Natural killer cell (primary cell): Measurements from ENCODE around the gene TCF4. TPM values are rescaled to one million over a fixed set of nuclear protein-coding genes. Genes with fewer than 3 reads are reported as not detected.

Experiments used
- ATAC-seq, 3 donors: fragments of 150-1000 bp in 2 of 3; fragments of 200-7000 bp in 1 of 3; cut with Tn5 transposase; 1 replicate in 1 of 3; 2 replicates in 2 of 3; pipeline ENCODE4 v1.10.0; 2021; ENCODE audit warnings: mild to moderate bottlenecking in 2 of 3, moderate library complexity in 2 of 3
- DNase-seq, 2 donors: peaks; one replicate each; pipeline versions ENCODE4 v3.0.0 to v3.0.0-alpha.2; 2013 to 2021; ENCODE audit warnings: mixed read lengths in 1 of 2
- H3K27ac ChIP-seq: one replicate; pipeline ENCODE4 v1.5.1; 2013; ENCODE audit warnings: mild to moderate bottlenecking, low read length
- H3K27me3 ChIP-seq: one replicate; pipeline ENCODE4 v1.6.1; 2013; ENCODE audit warnings: low read length; ENCODE audit not compliant: control insufficient read depth, insufficient read depth
- H3K36me3 ChIP-seq: one replicate; pipeline ENCODE4 v1.6.1; 2013; ENCODE audit warnings: low read length; ENCODE audit not compliant: control insufficient read depth, insufficient read depth
- H3K4me1 ChIP-seq: one replicate; pipeline ENCODE4 v1.6.1; 2013; ENCODE audit warnings: low read length; ENCODE audit not compliant: control insufficient read depth, insufficient read depth
- H3K4me3 ChIP-seq: one replicate; pipeline ENCODE4 v1.5.1; 2013; ENCODE audit warnings: low read length
- H3K9me3 ChIP-seq: one replicate; pipeline ENCODE4 v1.6.1; 2013; ENCODE audit warnings: low read length; ENCODE audit not compliant: control insufficient read depth, insufficient read depth
- H3K27ac Mint-ChIP-seq, 2 donors: one replicate each; pipeline ENCODE4 v1.8.0; 2022; ENCODE audit warnings: mild to moderate bottlenecking in 2 of 2, mixed read lengths in 2 of 2, moderate library complexity in 1 of 2
- H3K27me3 Mint-ChIP-seq, 2 donors: one replicate each; pipeline ENCODE4 v1.8.0; 2022; ENCODE audit warnings: low read depth in 2 of 2, mixed read lengths in 2 of 2
- H3K36me3 Mint-ChIP-seq: one replicate; pipeline ENCODE4 v1.8.0; 2022; ENCODE audit warnings: mixed read lengths
- H3K4me1 Mint-ChIP-seq, 2 donors: one replicate each; pipeline ENCODE4 v1.8.0; 2022; ENCODE audit warnings: mixed read lengths in 2 of 2
- H3K4me3 Mint-ChIP-seq: one replicate; pipeline ENCODE4 v1.8.0; 2022; ENCODE audit warnings: mild to moderate bottlenecking, moderate library complexity, mixed read lengths
- H3K9me3 Mint-ChIP-seq, 2 donors: one replicate each; pipeline ENCODE4 v1.8.0; 2022; ENCODE audit warnings: mixed read lengths in 2 of 2
- WGBS: methylation state at CpG from one replicate; pipeline ENCODE4 v1.1.7; 2013; ENCODE audit warnings: missing lambda C conversion rate; ENCODE audit not compliant: insufficient coverage; 5-methylcytosine and 5-hydroxymethylcytosine counted together
- intact Hi-C: fragments of 100-400 bp; cut with micrococcal nuclease; formaldehyde crosslinking; loops from one replicate; pipeline ENCODE4 v1.14.2; 2022
- total RNA-seq, 4 donors: library from RNA; stranded (reverse); fragments of 120-200 nt in 1 of 4; gene quantifications; one replicate each; pipeline versions ENCODE4 v1.2.3 to v1.2.4, GENCODE V29; 2013 to 2022
- TF ChIP-seq, protein P1 (sequence below): fragments of 200-600 bp; IDR thresholded peaks from one replicate; pipeline ENCODE4 v1.8.0; 2022; ENCODE audit warnings: antibody characterized with exemption

Gene TCF4
- total RNA-seq, 3 donors from 2014 or later (not counting 1 experiment from before 2014, with no cell fraction given) = 8.3 to 16.5 (median 9.0) TPM

DNA sequence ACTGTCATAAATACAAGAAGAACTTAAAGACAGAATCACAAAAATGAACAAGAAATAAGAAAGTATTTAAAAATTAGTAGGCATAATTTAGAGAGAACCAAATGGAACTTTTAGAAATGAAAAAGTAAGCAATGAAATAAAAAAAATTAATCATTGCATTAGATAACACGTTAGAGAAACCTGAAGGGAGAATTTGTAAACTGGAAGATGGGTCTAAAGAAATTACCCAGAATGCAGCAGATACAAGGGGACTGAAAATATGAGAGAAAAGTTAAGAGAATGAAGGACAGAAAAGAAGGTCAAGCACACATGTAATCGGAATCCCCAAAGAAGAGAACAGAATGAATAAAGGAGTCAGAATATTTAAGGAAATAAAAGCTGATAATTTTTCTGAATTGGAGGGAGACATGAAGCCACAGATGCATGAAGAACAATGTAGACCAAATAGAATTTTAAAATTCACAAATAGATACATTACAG is 21.5 kb downstream of the TCF4 start:
- no peaks in the 10 kb centered on the region for H3K4me1 Mint-ChIP-seq
- H3K4me3 Mint-ChIP-seq = no peak overlapping the region
- Histone ChIP-seq H3K9me3 (no peaks in the 10 kb centered on the region), H3K36me3 (no peaks in the 10 kb centered on the region), H3K27ac (no peak overlapping the region), H3K27me3 (no peaks in the 10 kb centered on the region), H3K4me3 (no peak overlapping the region), H3K4me1 (no peaks in the 10 kb centered on the region)
- ATAC-seq (no peak), DNase-seq (no peak)
- H3K9me3 Mint-ChIP-seq = no peaks in the 10 kb centered on the region
- no peaks in the 10 kb centered on the region for H3K27me3 Mint-ChIP-seq
- 90% methylated on average over 2 of the region's 2 CpGs for WGBS
- H3K27ac Mint-ChIP-seq = no peak overlapping the region
- TF ChIP-seq, protein P1, sequence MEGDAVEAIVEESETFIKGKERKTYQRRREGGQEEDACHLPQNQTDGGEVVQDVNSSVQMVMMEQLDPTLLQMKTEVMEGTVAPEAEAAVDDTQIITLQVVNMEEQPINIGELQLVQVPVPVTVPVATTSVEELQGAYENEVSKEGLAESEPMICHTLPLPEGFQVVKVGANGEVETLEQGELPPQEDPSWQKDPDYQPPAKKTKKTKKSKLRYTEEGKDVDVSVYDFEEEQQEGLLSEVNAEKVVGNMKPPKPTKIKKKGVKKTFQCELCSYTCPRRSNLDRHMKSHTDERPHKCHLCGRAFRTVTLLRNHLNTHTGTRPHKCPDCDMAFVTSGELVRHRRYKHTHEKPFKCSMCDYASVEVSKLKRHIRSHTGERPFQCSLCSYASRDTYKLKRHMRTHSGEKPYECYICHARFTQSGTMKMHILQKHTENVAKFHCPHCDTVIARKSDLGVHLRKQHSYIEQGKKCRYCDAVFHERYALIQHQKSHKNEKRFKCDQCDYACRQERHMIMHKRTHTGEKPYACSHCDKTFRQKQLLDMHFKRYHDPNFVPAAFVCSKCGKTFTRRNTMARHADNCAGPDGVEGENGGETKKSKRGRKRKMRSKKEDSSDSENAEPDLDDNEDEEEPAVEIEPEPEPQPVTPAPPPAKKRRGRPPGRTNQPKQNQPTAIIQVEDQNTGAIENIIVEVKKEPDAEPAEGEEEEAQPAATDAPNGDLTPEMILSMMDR = no peak
- intact Hi-C loops = no loop called here
- H3K36me3 Mint-ChIP-seq = no peaks in the 10 kb centered on the region

DNA sequence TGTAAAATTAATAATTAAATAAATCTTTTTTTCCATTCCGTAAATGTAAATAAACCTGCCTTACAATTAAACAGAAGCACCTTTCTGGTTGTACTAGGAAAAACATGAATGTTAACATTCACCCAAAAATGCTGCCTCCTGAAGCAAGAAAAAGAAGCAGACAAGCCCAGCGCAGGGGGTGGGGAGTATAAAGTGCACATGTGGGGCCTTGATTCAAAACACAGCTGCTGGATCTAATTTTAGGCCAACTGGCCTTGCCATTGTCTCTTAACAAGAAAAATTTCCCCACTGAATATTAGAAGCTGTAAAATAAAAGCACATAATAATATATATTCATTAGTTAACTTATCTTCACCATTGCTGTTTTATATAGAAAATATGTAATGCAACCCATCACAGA is 28.3 kb downstream of the TCF4 start:
- Mint-ChIP-seq H3K4me1 (no peaks in the 10 kb centered on the region), H3K9me3 (no peaks in the 10 kb centered on the region)

DNA sequence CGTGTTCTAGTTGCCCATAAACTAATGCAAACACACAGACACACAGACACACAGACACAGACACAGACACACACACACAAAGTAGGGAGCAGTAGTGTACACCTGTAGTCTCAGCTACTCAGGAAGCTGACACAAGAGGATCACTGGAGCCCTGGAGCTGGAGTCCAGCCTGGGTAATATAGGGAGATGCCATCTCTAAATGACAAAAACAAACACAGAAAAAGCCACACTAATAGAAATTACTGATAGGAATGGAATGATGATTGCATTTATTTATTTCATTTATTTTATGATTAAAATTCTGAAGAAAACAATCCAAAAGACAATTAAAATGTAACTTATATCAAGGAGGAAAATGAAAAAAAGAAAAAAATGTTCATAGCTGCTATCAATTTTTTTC is 30.8 kb downstream of the TCF4 start:
- H3K4me3 Mint-ChIP-seq = no peak overlapping the region
- Histone ChIP-seq H3K4me1 (no peaks in the 10 kb centered on the region), H3K36me3 (no peaks in the 10 kb centered on the region), H3K9me3 (no peaks in the 10 kb centered on the region), H3K4me3 (no peak overlapping the region), H3K27ac (no peak overlapping the region), H3K27me3 (no peaks in the 10 kb centered on the region)
- intact Hi-C loops = no loop called here
- no peaks in the 10 kb centered on the region for H3K9me3 Mint-ChIP-seq
- ATAC-seq (no peak), DNase-seq (no peak)
- 86% methylated on average over 1 of the region's 1 CpG for WGBS
- TF ChIP-seq, protein P1 = no peak
- H3K27me3 Mint-ChIP-seq = no peaks in the 10 kb centered on the region
- no peaks in the 10 kb centered on the region for H3K4me1 Mint-ChIP-seq
- no peak overlapping the region for H3K27ac Mint-ChIP-seq
- H3K36me3 Mint-ChIP-seq = no peaks in the 10 kb centered on the region

More for the DNA sequence above, 28.3 kb downstream of the TCF4 start:
- DNase-seq (no peak), ATAC-seq (no peak)
- H3K27me3 ChIP-seq = no peaks in the 10 kb centered on the region
- Mint-ChIP-seq H3K27me3 (no peaks in the 10 kb centered on the region), H3K4me3 (no peak overlapping the region), H3K36me3 (no peaks in the 10 kb centered on the region), H3K27ac (no peak overlapping the region)
- H3K4me3 ChIP-seq = no peak overlapping the region
- H3K36me3 ChIP-seq = no peaks in the 10 kb centered on the region
- WGBS = 83% methylated on average over 1 of the region's 2 CpGs
- H3K4me1 ChIP-seq = no peaks in the 10 kb centered on the region
- intact Hi-C loops = no loop called here
- no peak overlapping the region for H3K27ac ChIP-seq
- TF ChIP-seq, protein P1 = no peak
- no peaks in the 10 kb centered on the region for H3K9me3 ChIP-seq

DNA sequence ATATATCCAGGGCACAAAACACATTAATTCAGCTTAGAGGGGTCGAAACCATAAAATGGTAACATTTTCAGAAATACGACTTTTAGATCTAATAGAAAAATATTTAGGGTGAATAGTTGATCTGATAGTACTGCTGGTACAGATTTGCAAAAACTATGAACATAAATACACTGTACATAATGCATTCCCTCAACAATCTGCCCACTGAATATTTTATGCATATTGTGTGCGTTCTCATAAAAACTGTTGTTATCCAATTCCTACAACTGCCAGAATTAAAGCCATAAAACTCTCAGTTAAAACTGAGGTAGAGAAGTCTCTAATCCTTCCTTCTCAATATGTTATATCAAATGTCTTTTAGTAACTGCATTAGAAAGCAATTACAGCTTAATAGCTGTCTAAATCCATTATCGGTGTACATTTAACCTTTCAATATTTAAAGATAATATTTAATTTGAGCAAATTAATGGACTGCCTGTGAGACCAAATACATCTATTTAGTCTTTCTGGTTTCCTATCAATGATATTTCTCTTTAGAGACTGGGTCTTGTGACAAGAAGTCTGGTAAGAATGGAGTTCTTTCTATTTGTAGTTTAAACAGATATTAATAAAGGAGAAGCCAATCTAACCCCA is 32.5 kb downstream of the TCF4 start:
- no peaks in the 10 kb centered on the region for H3K4me1 ChIP-seq
- Mint-ChIP-seq H3K27ac (no peak overlapping the region), H3K27me3 (no peaks in the 10 kb centered on the region), H3K4me1 (no peaks in the 10 kb centered on the region), H3K4me3 (no peak overlapping the region), H3K36me3 (no peaks in the 10 kb centered on the region), H3K9me3 (no peaks in the 10 kb centered on the region)
- intact Hi-C loops = no loop called here
- DNase-seq (no peak), ATAC-seq (no peak)
- no peak overlapping the region for H3K27ac ChIP-seq
- WGBS = no CpG with 5 or more reads among the region's 4 CpGs
- H3K36me3 ChIP-seq = no peaks in the 10 kb centered on the region
- TF ChIP-seq, protein P1 = no peak
- no peaks in the 10 kb centered on the region for H3K9me3 ChIP-seq
- H3K27me3 ChIP-seq = no peaks in the 10 kb centered on the region
- H3K4me3 ChIP-seq = no peak overlapping the region
